Measurements from ENCODE around the gene SRP14. TPM values are rescaled to one million over a fixed set of nuclear protein-coding genes. Genes with fewer than 3 reads are reported as not detected.

The SRP14 gene
- total and polyA plus RNA-seq, 9 donors: 155 to 451 (median 215) TPM

- no peak for DNase-seq
- Histone ChIP-seq H3K27ac (no peak overlapping the region), H3K9me3 (peaks cover 0 to 5% of the 10 kb centered on the region in 2 donors), H3K36me3 (no peaks in the 10 kb centered on the region), H3K27me3 (no peaks in the 10 kb centered on the region), H3K4me1 (ENCODE audit: insufficient read depth) (no peaks in the 10 kb centered on the region), H3K4me3 (no peak overlapping the region)
- 83 to 94% (median 92%) methylated on average over 4 of the region's 4 CpGs for WGBS, 3 donors
- TF ChIP-seq POLR2A (IDR thresholded peaks at IDR 0.05): no peak
- no peak for TF ChIP-seq CTCF (IDR thresholded peaks at IDR 0.05)
- TF ChIP-seq EP300 (IDR thresholded peaks at IDR 0.05): no peak
- intact Hi-C loops (cut with DNase I): no loop called here
These were observed 28.3 kb downstream of the SRP14 start for GRCh38 chr15:40010686-40011085.

GRCh38 chr15:40008061-40008765 lies 30.8 kb downstream of the SRP14 start:
- Histone ChIP-seq H3K36me3 (no peaks in the 10 kb centered on the region), H3K9me3 (no peaks in the 10 kb centered on the region), H3K27ac (no peak overlapping the region), H3K4me3 (no peak overlapping the region), H3K27me3 (no peaks in the 10 kb centered on the region), H3K4me1 (ENCODE audit: insufficient read depth) (no peaks in the 10 kb centered on the region)
- intact Hi-C loops (cut with DNase I): no loop called here
- DNase-seq: no peak
- WGBS, 3 donors: 89 to 94% (median 91%) methylated on average over 3 of the region's 3 CpGs
- TF ChIP-seq CTCF (IDR thresholded peaks at IDR 0.05) (no peak), POLR2A (IDR thresholded peaks at IDR 0.05) (no peak), EP300 (IDR thresholded peaks at IDR 0.05) (no peak)

- WGBS, 3 donors: 82 to 90% (median 85%) methylated on average over 2 of the region's 2 CpGs
- Histone ChIP-seq H3K9me3 (no peaks in the 10 kb centered on the region), H3K36me3 (no peaks in the 10 kb centered on the region), H3K27ac (no peak overlapping the region), H3K4me1 (ENCODE audit: insufficient read depth) (no peaks in the 10 kb centered on the region), H3K4me3 (no peak overlapping the region), H3K27me3 (no peaks in the 10 kb centered on the region)
- intact Hi-C loops (cut with DNase I): no loop called here
- no peak for TF ChIP-seq EP300 (IDR thresholded peaks at IDR 0.05)
- no peak for DNase-seq
These were observed 32.3 kb downstream of the SRP14 start for GRCh38 chr15:40006646-40007045.

- H3K36me3 ChIP-seq: no peaks in the 10 kb centered on the region
- H3K9me3 ChIP-seq: no peaks in the 10 kb centered on the region
- no peak for TF ChIP-seq POLR2A (IDR thresholded peaks at IDR 0.05)
- TF ChIP-seq CTCF (IDR thresholded peaks at IDR 0.05): no peak
- TF ChIP-seq EP300 (IDR thresholded peaks at IDR 0.05): no peak
- no peak overlapping the region for H3K27ac ChIP-seq
- 82 to 85% (median 85%) methylated on average over 3 of the region's 3 CpGs for WGBS, 3 donors
- H3K27me3 ChIP-seq: no peaks in the 10 kb centered on the region
- H3K4me1 ChIP-seq (ENCODE audit: insufficient read depth): no peaks in the 10 kb centered on the region
- no peak for DNase-seq
- H3K4me3 ChIP-seq: no peak overlapping the region
- intact Hi-C loops (cut with DNase I): no loop called here
These were observed 33.0 kb downstream of the SRP14 start for GRCh38 chr15:40006003-40006402.

- Histone ChIP-seq H3K4me1 (ENCODE audit: insufficient read depth) (no peaks in the 10 kb centered on the region), H3K4me3 (no peak overlapping the region), H3K36me3 (no peaks in the 10 kb centered on the region), H3K27ac (no peak overlapping the region), H3K9me3 (no peaks in the 10 kb centered on the region), H3K27me3 (no peaks in the 10 kb centered on the region)
- intact Hi-C loops (cut with DNase I): no loop called here
- TF ChIP-seq EP300 (IDR thresholded peaks at IDR 0.05): no peak
- no peak for TF ChIP-seq CTCF (IDR thresholded peaks at IDR 0.05)
- TF ChIP-seq POLR2A (IDR thresholded peaks at IDR 0.05): no peak
- DNase-seq: no peak
- 78 to 80% (median 79%) methylated on average over 7 of the region's 7 CpGs for WGBS, 3 donors
These were observed 35.7 kb downstream of the SRP14 start for GRCh38 chr15:40003116-40003916.
